NB4 (cell line): ENCODE results near the gene ENDOV.

Experiments
- CTCF ChIP-seq: IDR thresholded peaks from one replicate; pipeline ENCODE4 v1.5.1; 2012; ENCODE audit warnings: low read depth, low read length
- MYC ChIP-seq: IDR thresholded peaks from 2 replicates; pipeline ENCODE4 v1.6.1; 2011; ENCODE audit warnings: low read depth, low read length
- POLR2A ChIP-seq: IDR thresholded peaks from 2 replicates; pipeline ENCODE4 v1.6.1; 2011; ENCODE audit warnings: mild to moderate bottlenecking; ENCODE audit not compliant: insufficient read length; ENCODE audit errors: extremely low read depth

- TF ChIP-seq CTCF (no peak), POLR2A (no peak), MYC (no peak)
Observed at GRCh38 chr17:80380068-80380467, 34.9 kb upstream of the ENDOV start.
